H4 (cell line): ENCODE measurements around the gene RTP5. TPM values are rescaled to one million over a fixed set of nuclear protein-coding genes. Genes with fewer than 3 reads are reported as not detected.
"Not testable (repeated sequence)": the region's sequence is repeated elsewhere in the genome, so short reads cannot be mapped to it uniquely, and the experiment has no call there.

Experiments used
- DNase-seq: peaks from one replicate; pipeline ENCODE4 v3.0.0-alpha.2; 2015; ENCODE audit warnings: low spot score
- total RNA-seq: library from RNA; depleted of rRNA; stranded (reverse); fragments of >200 nt; shearing (Covaris generic); gene quantifications from 2 replicates; pipeline ENCODE4 v1.2.3, GENCODE V29; 2014

Gene RTP5
- total RNA-seq, 1 experiment from 2014 or later: not detected

- DNase-seq: no peak
Measured at GRCh38 chr2:241870611-241871537, 1.3 kb downstream of the RTP5 start.

GRCh38 chr2:241871538-241872312, 2.2 kb downstream of the RTP5 start:
- no peak for DNase-seq

- DNase-seq: no peak
Measured at GRCh38 chr2:241872313-241872642, 2.7 kb downstream of the RTP5 start.

GRCh38 chr2:241873081-241873802, 3.7 kb downstream of the RTP5 start:
- DNase-seq: no peak

- no peak for DNase-seq
Measured at GRCh38 chr2:241873803-241874110, 4.2 kb downstream of the RTP5 start.

- no peak for DNase-seq
Measured at GRCh38 chr2:241874277-241874925, 4.9 kb downstream of the RTP5 start.

- not testable (repeated sequence) for DNase-seq
Measured at GRCh38 chr2:241875754-241876527, 6.4 kb downstream of the RTP5 start.

- DNase-seq: no peak
Measured at GRCh38 chr2:241876528-241877196, 7.1 kb downstream of the RTP5 start.

GRCh38 chr2:241877197-241877685, 7.7 kb downstream of the RTP5 start:
- no peak for DNase-seq

- peak; percentile 62 for DNase-seq
Measured at GRCh38 chr2:241877989-241878970, 8.8 kb downstream of the RTP5 start.

- DNase-seq: no peak
Measured at GRCh38 chr2:241879326-241879725, 9.8 kb downstream of the RTP5 start.

GRCh38 chr2:241880311-241881073, 11.0 kb downstream of the RTP5 start:
- DNase-seq: no peak

- DNase-seq: no peak
Measured at GRCh38 chr2:241882091-241882625, 12.6 kb downstream of the RTP5 start.

- no peak for DNase-seq
Measured at GRCh38 chr2:241884951-241885290, 15.4 kb downstream of the RTP5 start.

- DNase-seq: no peak
Measured at GRCh38 chr2:241885291-241885945, 15.9 kb downstream of the RTP5 start.

GRCh38 chr2:241885946-241886643, 16.6 kb downstream of the RTP5 start:
- DNase-seq: no peak

- no peak for DNase-seq
Measured at GRCh38 chr2:241886840-241887447, 17.4 kb downstream of the RTP5 start.
